Neural crest cell (in vitro differentiated cells): ENCODE data around the gene ZCCHC10. TPM values are rescaled to one million over a fixed set of nuclear protein-coding genes. Genes with fewer than 3 reads are reported as not detected.
A peak's percentile ranks its signal among the peaks of the same experiment; 100 is the strongest.
"Not testable (repeated sequence)": the region's sequence is repeated elsewhere in the genome, so short reads cannot be mapped to it uniquely, and the experiment has no call there.

Experiments
- DNase-seq: peaks from one replicate; pipeline ENCODE4 v3.0.0; 2021; ENCODE audit warnings: low read depth, mixed read lengths, low spot score
- H3K27ac Mint-ChIP-seq: one replicate; pipeline ENCODE4 v1.8.0; 2021; ENCODE audit warnings: mild to moderate bottlenecking, mixed read lengths; ENCODE audit not compliant: unreplicated experiment
- H3K27me3 Mint-ChIP-seq: 2 replicates; pipeline ENCODE4 v1.8.0; 2021; ENCODE audit warnings: low read depth, mild to moderate bottlenecking, mixed read lengths
- H3K36me3 Mint-ChIP-seq: 2 replicates; pipeline ENCODE4 v1.8.0; 2021; ENCODE audit warnings: low read depth, mild to moderate bottlenecking, mixed read lengths
- H3K4me1 Mint-ChIP-seq: 2 replicates; pipeline ENCODE4 v1.8.0; 2021; ENCODE audit warnings: mixed read lengths
- H3K4me3 Mint-ChIP-seq: one replicate; pipeline ENCODE4 v1.8.0; 2021; ENCODE audit warnings: mild to moderate bottlenecking, mixed read lengths
- H3K9me3 Mint-ChIP-seq: 2 replicates; pipeline ENCODE4 v1.8.0; 2021; ENCODE audit warnings: mixed read lengths
- total RNA-seq: library from RNA; stranded (reverse); gene quantifications from 2 replicates; pipeline ENCODE4 v1.2.1, GENCODE V29; 2021
- TF ChIP-seq, protein P1 (sequence below): fragments of 200-600 bp; sonication (generic); conservative IDR thresholded peaks from 2 replicates; pipeline ENCODE4 v1.5.0; 2021; ENCODE audit warnings: antibody characterized with exemption, mild to moderate bottlenecking

Gene ZCCHC10
- total RNA-seq, 1 donor from 2014 or later: 26.5 TPM

DNA sequence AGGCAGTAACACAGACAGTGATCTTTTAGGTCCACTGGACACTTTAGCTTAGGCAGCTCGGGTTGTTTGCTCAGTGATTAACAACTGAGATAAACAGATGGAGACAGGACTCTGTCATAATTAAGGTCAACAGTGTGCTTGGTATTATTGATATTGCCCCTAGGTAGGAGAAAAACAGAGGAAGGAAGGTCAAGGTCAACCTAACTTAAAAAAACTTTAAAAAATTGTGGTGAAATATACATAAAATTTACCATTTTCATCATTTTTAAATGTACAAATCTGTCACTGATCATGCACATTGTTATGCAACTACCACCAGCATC lies 23.3 kb upstream of the ZCCHC10 start:
- Mint-ChIP-seq H3K4me3 (peak overlapping the region; percentile 78), H3K27ac (no peak overlapping the region), H3K36me3 (no peaks in the 10 kb centered on the region), H3K4me1 (peaks cover 25% of the 10 kb centered on the region), H3K9me3 (no peaks in the 10 kb centered on the region), H3K27me3 (peaks cover 3% of the 10 kb centered on the region)
- DNase-seq: no peak
- TF ChIP-seq, protein P1, sequence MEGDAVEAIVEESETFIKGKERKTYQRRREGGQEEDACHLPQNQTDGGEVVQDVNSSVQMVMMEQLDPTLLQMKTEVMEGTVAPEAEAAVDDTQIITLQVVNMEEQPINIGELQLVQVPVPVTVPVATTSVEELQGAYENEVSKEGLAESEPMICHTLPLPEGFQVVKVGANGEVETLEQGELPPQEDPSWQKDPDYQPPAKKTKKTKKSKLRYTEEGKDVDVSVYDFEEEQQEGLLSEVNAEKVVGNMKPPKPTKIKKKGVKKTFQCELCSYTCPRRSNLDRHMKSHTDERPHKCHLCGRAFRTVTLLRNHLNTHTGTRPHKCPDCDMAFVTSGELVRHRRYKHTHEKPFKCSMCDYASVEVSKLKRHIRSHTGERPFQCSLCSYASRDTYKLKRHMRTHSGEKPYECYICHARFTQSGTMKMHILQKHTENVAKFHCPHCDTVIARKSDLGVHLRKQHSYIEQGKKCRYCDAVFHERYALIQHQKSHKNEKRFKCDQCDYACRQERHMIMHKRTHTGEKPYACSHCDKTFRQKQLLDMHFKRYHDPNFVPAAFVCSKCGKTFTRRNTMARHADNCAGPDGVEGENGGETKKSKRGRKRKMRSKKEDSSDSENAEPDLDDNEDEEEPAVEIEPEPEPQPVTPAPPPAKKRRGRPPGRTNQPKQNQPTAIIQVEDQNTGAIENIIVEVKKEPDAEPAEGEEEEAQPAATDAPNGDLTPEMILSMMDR: no peak

DNA sequence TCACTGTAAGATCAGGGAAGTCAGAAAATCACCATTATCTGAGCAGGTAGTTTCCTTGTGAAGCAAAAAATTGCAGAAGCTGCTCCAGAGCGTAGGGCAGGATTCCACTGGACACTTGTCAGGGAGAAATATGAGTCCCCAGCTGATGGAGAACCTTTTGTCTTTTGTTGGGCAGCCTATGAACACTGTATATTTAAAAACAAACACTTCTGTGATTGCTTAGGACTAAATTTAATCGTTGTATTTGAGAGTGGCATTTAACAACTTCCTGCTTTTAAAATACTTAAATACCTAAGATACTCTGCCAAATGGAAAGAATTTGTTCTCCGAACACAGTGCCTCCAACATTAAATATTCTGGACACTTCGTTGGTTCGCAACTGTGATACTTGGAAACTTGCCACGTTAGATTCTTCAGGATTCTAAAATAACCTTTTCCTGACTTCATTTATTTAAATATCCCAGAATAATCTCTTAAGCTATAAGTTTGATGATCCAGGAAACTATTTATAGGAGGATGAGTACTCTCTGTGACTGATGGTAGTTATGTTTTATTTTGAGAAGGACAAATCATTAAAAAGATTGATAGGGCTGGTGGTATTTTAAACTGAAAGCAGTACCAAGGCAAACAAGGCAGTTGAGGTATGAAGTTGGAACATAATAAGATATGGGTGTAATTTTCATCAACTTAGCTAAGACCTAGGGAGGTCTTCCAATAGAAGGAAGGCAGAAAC lies 22.8 kb upstream of the ZCCHC10 start:
- peaks cover 3% of the 10 kb centered on the region for H3K27me3 Mint-ChIP-seq
- H3K9me3 Mint-ChIP-seq: no peaks in the 10 kb centered on the region
- peak overlapping the region; percentile 78 for H3K4me3 Mint-ChIP-seq
- no peak for DNase-seq
- no peak overlapping the region for H3K27ac Mint-ChIP-seq
- TF ChIP-seq, protein P1: no peak
- H3K4me1 Mint-ChIP-seq: peaks cover 21% of the 10 kb centered on the region
- H3K36me3 Mint-ChIP-seq: no peaks in the 10 kb centered on the region

DNA sequence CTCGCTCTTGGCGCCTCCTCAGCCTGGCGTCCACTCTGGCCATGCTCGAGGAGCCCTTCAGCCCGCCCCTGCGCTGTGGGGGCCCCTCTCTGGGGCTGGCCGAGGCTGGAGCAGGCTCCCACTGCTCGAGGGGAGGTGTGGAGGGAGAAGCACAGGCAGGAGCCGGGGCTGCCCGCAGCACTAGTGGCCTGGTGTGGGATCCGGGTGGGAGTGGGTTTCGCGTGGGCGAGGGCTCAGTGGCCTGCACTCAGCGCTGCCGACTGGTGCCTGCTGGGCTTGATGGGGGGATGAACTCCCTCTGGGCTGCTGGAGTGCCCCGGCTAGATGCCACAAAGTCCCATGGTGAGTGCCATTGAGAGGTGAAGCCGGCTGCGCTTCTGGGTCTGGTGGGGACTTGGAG lies 21.1 kb upstream of the ZCCHC10 start:
- no peaks in the 10 kb centered on the region for H3K36me3 Mint-ChIP-seq
- peaks cover 16% of the 10 kb centered on the region for H3K4me1 Mint-ChIP-seq
- TF ChIP-seq, protein P1: no peak
- H3K4me3 Mint-ChIP-seq: no peak overlapping the region
- H3K9me3 Mint-ChIP-seq: no peaks in the 10 kb centered on the region
- H3K27me3 Mint-ChIP-seq: peaks cover 3% of the 10 kb centered on the region
- DNase-seq: no peak
- no peak overlapping the region for H3K27ac Mint-ChIP-seq

DNA sequence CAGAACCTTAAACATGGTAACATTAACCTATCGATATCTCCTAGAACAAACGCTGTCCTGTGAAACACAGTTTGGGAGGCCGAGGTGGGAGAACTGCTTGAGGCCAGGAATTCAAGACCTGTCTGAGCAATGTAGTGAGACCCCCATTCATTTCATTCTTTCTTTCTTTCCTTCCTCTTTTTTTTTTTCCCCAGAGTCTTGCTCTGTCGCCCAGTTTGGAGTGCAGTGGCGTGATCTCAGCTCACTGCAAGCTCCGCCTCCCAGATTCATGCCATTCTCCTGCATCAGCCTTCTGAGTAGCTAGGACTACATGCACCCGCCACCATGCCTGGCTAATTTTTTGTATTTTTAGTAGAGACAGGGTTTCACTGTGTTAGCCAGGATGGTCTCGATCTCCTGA lies 20.2 kb upstream of the ZCCHC10 start:
- not testable (repeated sequence) for H3K27me3 Mint-ChIP-seq, DNase-seq, H3K27ac Mint-ChIP-seq, H3K9me3 Mint-ChIP-seq, H3K4me3 Mint-ChIP-seq, H3K36me3 Mint-ChIP-seq
- H3K4me1 Mint-ChIP-seq: peaks cover 16% of the 10 kb centered on the region

DNA sequence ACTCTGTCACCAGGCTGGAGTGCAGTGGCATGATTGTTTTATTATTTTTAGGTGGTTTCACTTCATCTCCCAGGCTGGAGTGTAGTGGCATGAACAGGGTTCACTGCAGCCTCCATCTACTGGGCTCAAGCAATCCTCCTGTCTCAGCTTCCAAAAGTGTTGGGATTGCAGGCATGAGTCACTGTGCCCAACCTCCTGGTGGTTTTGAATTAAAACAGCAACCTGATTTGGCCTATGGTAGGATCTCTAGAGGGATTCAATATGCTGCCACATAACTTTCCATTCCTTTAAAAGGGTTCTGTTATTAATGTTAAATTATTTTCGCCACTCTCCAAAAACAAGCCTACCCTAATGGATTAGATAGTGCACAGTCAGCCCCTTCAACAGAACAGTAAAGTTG lies 15.6 kb upstream of the ZCCHC10 start:
- no peaks in the 10 kb centered on the region for H3K36me3 Mint-ChIP-seq
- no peak for DNase-seq
- H3K9me3 Mint-ChIP-seq: no peaks in the 10 kb centered on the region
- no peaks in the 10 kb centered on the region for H3K27me3 Mint-ChIP-seq
- H3K4me3 Mint-ChIP-seq: no peak overlapping the region
- H3K27ac Mint-ChIP-seq: no peak overlapping the region
- H3K4me1 Mint-ChIP-seq: no peaks in the 10 kb centered on the region
- TF ChIP-seq, protein P1: no peak

DNA sequence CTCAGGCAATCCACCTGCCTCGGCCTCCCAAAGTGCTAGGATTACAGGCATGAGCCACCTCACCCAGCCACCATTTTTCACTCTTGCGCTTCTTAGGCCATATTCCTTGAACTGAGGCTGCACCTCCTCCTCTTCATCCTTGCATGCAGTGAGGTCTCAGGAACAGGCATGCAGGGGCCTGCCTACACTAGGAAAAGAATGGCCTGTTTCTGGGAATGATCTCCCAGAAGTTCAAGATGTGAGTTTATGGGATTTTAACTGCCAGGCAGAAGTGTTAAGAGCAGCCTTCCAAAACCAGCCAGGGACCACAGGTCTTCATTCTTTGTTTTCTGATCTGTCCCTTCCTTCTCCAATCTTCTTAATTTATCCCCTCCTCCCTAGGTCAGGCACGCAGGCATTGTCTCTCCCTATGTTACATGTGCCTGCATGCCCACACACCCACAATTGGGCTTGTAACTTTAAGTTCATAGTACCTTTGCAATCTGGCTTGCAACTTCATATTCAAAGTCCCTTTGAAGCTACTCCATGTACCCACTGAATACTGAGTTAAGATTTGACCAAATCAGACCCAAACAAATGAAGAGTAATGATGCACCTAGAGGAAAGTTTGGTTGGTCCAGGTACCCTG lies 14.9 kb upstream of the ZCCHC10 start:
- H3K36me3 Mint-ChIP-seq: no peaks in the 10 kb centered on the region

DNA sequence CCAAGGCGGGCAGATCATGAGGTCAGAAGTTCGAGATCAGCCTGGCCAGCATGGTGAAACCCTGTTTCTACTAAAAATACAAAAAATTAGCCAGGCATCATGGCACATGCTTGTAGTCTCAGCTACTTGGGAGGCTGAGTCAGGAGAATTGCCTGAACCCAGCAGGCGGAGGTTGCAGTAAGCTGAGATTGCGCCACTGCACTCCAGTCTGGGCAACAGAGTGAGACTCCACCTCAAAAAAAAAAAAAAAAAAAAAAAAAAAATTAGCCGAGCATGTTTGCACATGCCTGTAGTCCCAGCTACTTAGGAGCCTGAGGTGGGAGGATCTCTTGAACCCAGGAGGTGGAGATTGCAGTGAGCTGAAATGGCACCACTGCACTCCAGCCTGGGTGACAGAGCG lies 10.3 kb upstream of the ZCCHC10 start:
- H3K27ac Mint-ChIP-seq, H3K9me3 Mint-ChIP-seq, H3K27me3 Mint-ChIP-seq, H3K4me3 Mint-ChIP-seq, DNase-seq, H3K36me3 Mint-ChIP-seq, H3K4me1 Mint-ChIP-seq: not testable (repeated sequence)

More for the DNA sequence above, 14.9 kb upstream of the ZCCHC10 start:
- no peak for DNase-seq
- TF ChIP-seq, protein P1: no peak
- Mint-ChIP-seq H3K27me3 (no peaks in the 10 kb centered on the region), H3K27ac (no peak overlapping the region), H3K4me1 (no peaks in the 10 kb centered on the region), H3K4me3 (no peak overlapping the region), H3K9me3 (no peaks in the 10 kb centered on the region)
